ENCODE data around the gene PPARG.

DNA sequence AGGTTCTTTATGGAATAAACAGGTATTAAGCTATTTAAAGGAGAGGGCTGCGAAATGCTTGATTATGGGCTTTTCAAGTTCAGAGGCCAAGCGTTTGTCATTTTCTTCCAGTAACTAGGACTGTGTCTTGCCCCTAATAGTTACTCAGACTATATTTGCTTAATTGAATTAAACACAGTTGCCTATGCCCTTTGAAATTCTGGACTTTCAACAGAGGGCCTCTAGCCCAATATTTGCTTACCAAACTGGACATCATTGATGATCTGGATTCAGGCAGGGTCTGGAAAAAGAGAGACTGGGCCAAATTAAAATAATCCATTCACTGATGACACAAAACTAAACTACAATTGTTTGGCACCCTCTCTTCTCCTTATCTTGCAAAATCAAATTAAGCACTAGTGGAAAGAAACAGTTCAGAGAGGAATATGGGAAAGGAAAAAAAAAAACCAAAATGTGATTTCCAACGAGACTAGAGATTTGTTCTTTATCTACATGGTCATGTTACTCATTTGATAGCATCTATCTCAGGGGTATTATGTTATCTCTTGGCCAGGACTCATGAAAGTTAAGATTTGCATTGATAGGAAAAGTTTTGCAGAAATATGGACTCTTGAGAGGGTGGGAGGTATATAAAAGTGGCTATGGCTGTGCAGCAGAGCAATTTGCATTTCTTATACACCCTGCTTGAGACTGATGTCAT is 120.3 kb downstream of the PPARG start:
- TF ChIP-seq, protein P1, sequence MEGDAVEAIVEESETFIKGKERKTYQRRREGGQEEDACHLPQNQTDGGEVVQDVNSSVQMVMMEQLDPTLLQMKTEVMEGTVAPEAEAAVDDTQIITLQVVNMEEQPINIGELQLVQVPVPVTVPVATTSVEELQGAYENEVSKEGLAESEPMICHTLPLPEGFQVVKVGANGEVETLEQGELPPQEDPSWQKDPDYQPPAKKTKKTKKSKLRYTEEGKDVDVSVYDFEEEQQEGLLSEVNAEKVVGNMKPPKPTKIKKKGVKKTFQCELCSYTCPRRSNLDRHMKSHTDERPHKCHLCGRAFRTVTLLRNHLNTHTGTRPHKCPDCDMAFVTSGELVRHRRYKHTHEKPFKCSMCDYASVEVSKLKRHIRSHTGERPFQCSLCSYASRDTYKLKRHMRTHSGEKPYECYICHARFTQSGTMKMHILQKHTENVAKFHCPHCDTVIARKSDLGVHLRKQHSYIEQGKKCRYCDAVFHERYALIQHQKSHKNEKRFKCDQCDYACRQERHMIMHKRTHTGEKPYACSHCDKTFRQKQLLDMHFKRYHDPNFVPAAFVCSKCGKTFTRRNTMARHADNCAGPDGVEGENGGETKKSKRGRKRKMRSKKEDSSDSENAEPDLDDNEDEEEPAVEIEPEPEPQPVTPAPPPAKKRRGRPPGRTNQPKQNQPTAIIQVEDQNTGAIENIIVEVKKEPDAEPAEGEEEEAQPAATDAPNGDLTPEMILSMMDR (IDR thresholded peaks at IDR 0.05) = no peak
- TF ChIP-seq POLR2A (IDR thresholded peaks at IDR 0.05) (no peak), EP300 (IDR thresholded peaks at IDR 0.05) (no peak), POLR2AphosphoS5 (IDR thresholded peaks at IDR 0.05) (no peak)

All from sigmoid colon (tissue), 4 donors.